Neural cell (in vitro differentiated cells): ENCODE data around the gene TNFRSF14. TPM values are rescaled to one million over a fixed set of nuclear protein-coding genes. Genes with fewer than 3 reads are reported as not detected.

Source experiments
- H2AFZ ChIP-seq: fragments of 200-600, 300-800 bp; sonication (generic), shearing (Covaris generic); 2 replicates; pipeline ENCODE4 v1.6.0; 2014; ENCODE audit warnings: low read depth, mild to moderate bottlenecking, antibody characterized with exemption, low read length, moderate library complexity
- H3F3A ChIP-seq: fragments of 200-600 bp; shearing (Covaris generic); 2 replicates; pipeline ENCODE4 v1.6.1; 2016; ENCODE audit warnings: mild to moderate bottlenecking, moderate library complexity, mixed read lengths, antibody characterized with exemption, low read length; ENCODE audit not compliant: insufficient read depth, poor library complexity, severe bottlenecking
- H3K27ac ChIP-seq: fragments of 200-600, 300-800 bp; sonication (generic), shearing (Covaris generic); 2 replicates; pipeline ENCODE4 v1.5.1; 2014; ENCODE audit warnings: mild to moderate bottlenecking, low read length, moderate library complexity
- H3K27me3 ChIP-seq: fragments of 300-800, 200-600 bp; sonication (generic), shearing (Covaris generic); 2 replicates; pipeline ENCODE4 v1.6.0; 2014; ENCODE audit warnings: mild to moderate bottlenecking, low read depth, low read length, moderate library complexity; ENCODE audit not compliant: insufficient read depth
- H3K36me3 ChIP-seq: fragments of 300-800, 200-600 bp; sonication (generic), shearing (Covaris generic); 2 replicates; pipeline ENCODE4 v1.5.1; 2014; ENCODE audit warnings: mild to moderate bottlenecking, antibody characterized with exemption, low read length, moderate library complexity; ENCODE audit not compliant: insufficient read depth
- H3K4me2 ChIP-seq: fragments of 300-800, 200-600 bp; sonication (generic), shearing (Covaris generic); 2 replicates; pipeline ENCODE4 v1.6.0; 2014; ENCODE audit warnings: mild to moderate bottlenecking, low read length
- H3K4me3 ChIP-seq: fragments of 300-800, 200-600 bp; sonication (generic), shearing (Covaris generic); 2 replicates; pipeline ENCODE4 v1.5.1; 2014; ENCODE audit warnings: mild to moderate bottlenecking, low read length, moderate library complexity
- H3K79me2 ChIP-seq: fragments of 200-600 bp; shearing (Covaris generic); replicated peaks from 2 replicates; pipeline ENCODE4 v1.6.0; 2014; ENCODE audit warnings: mild to moderate bottlenecking, low read length, moderate library complexity; ENCODE audit not compliant: insufficient read depth
- H3K9ac ChIP-seq: fragments of 300-800, 200-600 bp; sonication (generic), shearing (Covaris generic); 2 replicates; pipeline ENCODE4 v1.6.1; 2016; ENCODE audit warnings: mild to moderate bottlenecking, low read length, mixed read lengths
- H3K9me2 ChIP-seq: fragments of 200-600 bp; shearing (Covaris generic); 2 replicates; pipeline ENCODE4 v1.6.1; 2016; ENCODE audit warnings: mild to moderate bottlenecking, low read length, mixed read lengths; ENCODE audit not compliant: insufficient read depth
- H3K9me3 ChIP-seq: fragments of 200-600, 300-800 bp; sonication (generic), shearing (Covaris generic); 2 replicates; pipeline ENCODE4 v1.6.1; 2016; ENCODE audit warnings: mild to moderate bottlenecking, mixed run types, low read length, moderate library complexity, mixed read lengths
- H4K20me1 ChIP-seq: fragments of 200-600 bp; shearing (Covaris generic); 2 replicates; pipeline ENCODE4 v1.6.1; 2016; ENCODE audit warnings: mild to moderate bottlenecking, mixed run types; ENCODE audit not compliant: insufficient read depth
- EP300 ChIP-seq: fragments of 450-650 bp; conservative IDR thresholded peaks from 2 replicates; pipeline ENCODE4 v1.6.1; 2014; ENCODE audit warnings: antibody characterized with exemption, mild to moderate bottlenecking, moderate library complexity; ENCODE audit not compliant: poor library complexity, severe bottlenecking
- EZH2 ChIP-seq: fragments of 200-600, 300-800 bp; shearing (Covaris generic), sonication (generic); IDR thresholded peaks from 2 replicates; pipeline ENCODE4 v1.6.1; 2014; ENCODE audit warnings: antibody characterized with exemption, low read length, borderline replicate concordance, mild to moderate bottlenecking; ENCODE audit not compliant: insufficient read depth, poor library complexity, severe bottlenecking
- MXI1 ChIP-seq: fragments of 450-650 bp; conservative IDR thresholded peaks from 2 replicates; pipeline ENCODE4 v1.6.1; 2014; ENCODE audit warnings: antibody characterized with exemption, mild to moderate bottlenecking; ENCODE audit not compliant: poor library complexity, severe bottlenecking
- POLR2AphosphoS5 ChIP-seq: IDR thresholded peaks from 2 replicates; pipeline ENCODE4 v1.6.1; 2012
- RAD21 ChIP-seq: fragments of 450-650 bp; conservative IDR thresholded peaks from 2 replicates; pipeline ENCODE4 v1.6.1; 2014; ENCODE audit warnings: antibody characterized with exemption, mild to moderate bottlenecking, moderate library complexity
- SMC3 ChIP-seq: fragments of 450-650 bp; conservative IDR thresholded peaks from 2 replicates; pipeline ENCODE4 v1.6.1; 2014; ENCODE audit warnings: antibody characterized with exemption, mild to moderate bottlenecking, moderate library complexity; ENCODE audit not compliant: poor library complexity
- TAF1 ChIP-seq: IDR thresholded peaks from 2 replicates; pipeline ENCODE4 v1.6.1; 2012; ENCODE audit warnings: low read depth
- polyA plus RNA-seq: library from polyadenylated mRNA; depleted of rRNA; stranded (reverse); fragments of >200 nt; gene quantifications from 2 replicates; pipeline ENCODE4 v1.2.3, GENCODE V29; 2014
- TF ChIP-seq, protein P1 (sequence below): IDR thresholded peaks from 2 replicates; pipeline ENCODE4 v1.6.1; 2012; ENCODE audit warnings: borderline replicate concordance
- TF ChIP-seq, protein P2 (sequence below): fragments of 450-650 bp; IDR thresholded peaks from 2 replicates; pipeline ENCODE4 v1.5.1; 2014; ENCODE audit warnings: antibody characterized with exemption, mild to moderate bottlenecking, moderate library complexity; ENCODE audit not compliant: poor library complexity, severe bottlenecking

The TNFRSF14 gene
- polyA plus RNA-seq, 1 donor from 2014 or later, result 1.1 TPM

DNA sequence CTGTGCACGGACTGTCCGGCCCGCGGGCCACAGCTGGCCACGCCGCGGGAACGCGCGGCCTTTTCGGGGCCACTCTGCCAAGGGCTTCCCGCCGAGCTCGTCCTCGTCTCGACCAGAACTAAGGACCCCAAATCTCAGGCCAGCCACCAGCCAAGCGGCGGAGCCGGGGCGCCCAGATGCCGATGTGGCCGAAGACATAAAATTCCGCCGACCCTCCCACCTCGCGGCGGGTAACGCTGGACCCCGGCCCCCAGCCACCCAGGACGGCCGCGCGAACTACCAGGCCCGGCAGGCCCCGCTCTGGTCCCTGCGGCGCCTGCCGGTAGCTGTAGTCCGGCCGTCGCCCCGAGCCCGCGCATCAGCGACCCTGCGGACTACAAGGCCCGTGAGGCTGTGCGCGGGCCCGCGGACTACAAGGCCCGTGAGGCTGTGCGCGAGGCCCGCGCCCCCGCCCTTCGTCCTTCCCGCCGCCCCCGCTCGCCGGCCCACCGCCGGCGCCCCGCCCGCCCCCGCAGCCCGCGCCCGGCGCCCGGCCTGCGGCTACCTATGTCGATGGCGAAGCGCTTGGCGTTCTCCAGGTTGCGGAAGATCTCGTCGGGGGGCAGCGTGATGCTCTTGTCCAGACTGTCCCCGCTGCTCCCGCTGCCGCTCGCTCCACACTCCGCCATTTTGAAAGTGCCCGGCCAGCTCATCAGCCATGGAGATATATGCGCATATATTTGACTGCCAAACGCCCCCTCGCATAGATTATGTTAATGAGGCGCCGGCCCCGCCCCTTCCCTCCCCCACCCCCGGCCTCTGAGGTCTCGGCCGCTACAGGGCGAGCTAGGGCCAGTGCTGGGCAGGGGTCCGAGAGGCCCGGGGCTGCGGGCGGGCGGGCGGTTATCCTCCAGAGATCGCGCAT is 30.0 kb upstream of the TNFRSF14 start, which contains the start of gene PANK4:
Gene PANK4, minus strand, starts transcription at position 677 of the 904 bp plus-strand sequence. Its CDS starts 9 bp downstream, at position 668.
- H3F3A ChIP-seq, result no peaks in the 10 kb centered on the region
- H3K4me3 ChIP-seq, result peak within 1 kb of the TSS; percentile 89
- H3K27me3 ChIP-seq, result no peaks in the 10 kb centered on the region
- H4K20me1 ChIP-seq, result peaks cover 10% of the 10 kb centered on the region
- H3K9ac ChIP-seq, result peak within 1 kb of the TSS; percentile 79
- no peaks in the 10 kb centered on the region for H3K36me3 ChIP-seq
- no peaks in the 10 kb centered on the region for H3K9me3 ChIP-seq
- no peaks in the 10 kb centered on the region for H3K9me2 ChIP-seq
- H3K27ac ChIP-seq, result peak within 1 kb of the TSS; percentile 63
- TF ChIP-seq, protein P1, sequence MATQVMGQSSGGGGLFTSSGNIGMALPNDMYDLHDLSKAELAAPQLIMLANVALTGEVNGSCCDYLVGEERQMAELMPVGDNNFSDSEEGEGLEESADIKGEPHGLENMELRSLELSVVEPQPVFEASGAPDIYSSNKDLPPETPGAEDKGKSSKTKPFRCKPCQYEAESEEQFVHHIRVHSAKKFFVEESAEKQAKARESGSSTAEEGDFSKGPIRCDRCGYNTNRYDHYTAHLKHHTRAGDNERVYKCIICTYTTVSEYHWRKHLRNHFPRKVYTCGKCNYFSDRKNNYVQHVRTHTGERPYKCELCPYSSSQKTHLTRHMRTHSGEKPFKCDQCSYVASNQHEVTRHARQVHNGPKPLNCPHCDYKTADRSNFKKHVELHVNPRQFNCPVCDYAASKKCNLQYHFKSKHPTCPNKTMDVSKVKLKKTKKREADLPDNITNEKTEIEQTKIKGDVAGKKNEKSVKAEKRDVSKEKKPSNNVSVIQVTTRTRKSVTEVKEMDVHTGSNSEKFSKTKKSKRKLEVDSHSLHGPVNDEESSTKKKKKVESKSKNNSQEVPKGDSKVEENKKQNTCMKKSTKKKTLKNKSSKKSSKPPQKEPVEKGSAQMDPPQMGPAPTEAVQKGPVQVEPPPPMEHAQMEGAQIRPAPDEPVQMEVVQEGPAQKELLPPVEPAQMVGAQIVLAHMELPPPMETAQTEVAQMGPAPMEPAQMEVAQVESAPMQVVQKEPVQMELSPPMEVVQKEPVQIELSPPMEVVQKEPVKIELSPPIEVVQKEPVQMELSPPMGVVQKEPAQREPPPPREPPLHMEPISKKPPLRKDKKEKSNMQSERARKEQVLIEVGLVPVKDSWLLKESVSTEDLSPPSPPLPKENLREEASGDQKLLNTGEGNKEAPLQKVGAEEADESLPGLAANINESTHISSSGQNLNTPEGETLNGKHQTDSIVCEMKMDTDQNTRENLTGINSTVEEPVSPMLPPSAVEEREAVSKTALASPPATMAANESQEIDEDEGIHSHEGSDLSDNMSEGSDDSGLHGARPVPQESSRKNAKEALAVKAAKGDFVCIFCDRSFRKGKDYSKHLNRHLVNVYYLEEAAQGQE, result peak; percentile 65
- TF ChIP-seq TAF1 (peak; percentile 52), MXI1 (peak; percentile 64), EP300 (no peak), POLR2AphosphoS5 (peak; percentile 96), EZH2 (no peak), RAD21 (peak; percentile 11), SMC3 (peak; percentile 41)
- TF ChIP-seq, protein P2, sequence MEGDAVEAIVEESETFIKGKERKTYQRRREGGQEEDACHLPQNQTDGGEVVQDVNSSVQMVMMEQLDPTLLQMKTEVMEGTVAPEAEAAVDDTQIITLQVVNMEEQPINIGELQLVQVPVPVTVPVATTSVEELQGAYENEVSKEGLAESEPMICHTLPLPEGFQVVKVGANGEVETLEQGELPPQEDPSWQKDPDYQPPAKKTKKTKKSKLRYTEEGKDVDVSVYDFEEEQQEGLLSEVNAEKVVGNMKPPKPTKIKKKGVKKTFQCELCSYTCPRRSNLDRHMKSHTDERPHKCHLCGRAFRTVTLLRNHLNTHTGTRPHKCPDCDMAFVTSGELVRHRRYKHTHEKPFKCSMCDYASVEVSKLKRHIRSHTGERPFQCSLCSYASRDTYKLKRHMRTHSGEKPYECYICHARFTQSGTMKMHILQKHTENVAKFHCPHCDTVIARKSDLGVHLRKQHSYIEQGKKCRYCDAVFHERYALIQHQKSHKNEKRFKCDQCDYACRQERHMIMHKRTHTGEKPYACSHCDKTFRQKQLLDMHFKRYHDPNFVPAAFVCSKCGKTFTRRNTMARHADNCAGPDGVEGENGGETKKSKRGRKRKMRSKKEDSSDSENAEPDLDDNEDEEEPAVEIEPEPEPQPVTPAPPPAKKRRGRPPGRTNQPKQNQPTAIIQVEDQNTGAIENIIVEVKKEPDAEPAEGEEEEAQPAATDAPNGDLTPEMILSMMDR, result peak; percentile 18
- no peak within 1 kb of the TSS for H2AFZ ChIP-seq
- peak within 1 kb of the TSS; percentile 84 for H3K4me2 ChIP-seq
- peaks cover 50% of the 10 kb centered on the region for H3K79me2 ChIP-seq

DNA sequence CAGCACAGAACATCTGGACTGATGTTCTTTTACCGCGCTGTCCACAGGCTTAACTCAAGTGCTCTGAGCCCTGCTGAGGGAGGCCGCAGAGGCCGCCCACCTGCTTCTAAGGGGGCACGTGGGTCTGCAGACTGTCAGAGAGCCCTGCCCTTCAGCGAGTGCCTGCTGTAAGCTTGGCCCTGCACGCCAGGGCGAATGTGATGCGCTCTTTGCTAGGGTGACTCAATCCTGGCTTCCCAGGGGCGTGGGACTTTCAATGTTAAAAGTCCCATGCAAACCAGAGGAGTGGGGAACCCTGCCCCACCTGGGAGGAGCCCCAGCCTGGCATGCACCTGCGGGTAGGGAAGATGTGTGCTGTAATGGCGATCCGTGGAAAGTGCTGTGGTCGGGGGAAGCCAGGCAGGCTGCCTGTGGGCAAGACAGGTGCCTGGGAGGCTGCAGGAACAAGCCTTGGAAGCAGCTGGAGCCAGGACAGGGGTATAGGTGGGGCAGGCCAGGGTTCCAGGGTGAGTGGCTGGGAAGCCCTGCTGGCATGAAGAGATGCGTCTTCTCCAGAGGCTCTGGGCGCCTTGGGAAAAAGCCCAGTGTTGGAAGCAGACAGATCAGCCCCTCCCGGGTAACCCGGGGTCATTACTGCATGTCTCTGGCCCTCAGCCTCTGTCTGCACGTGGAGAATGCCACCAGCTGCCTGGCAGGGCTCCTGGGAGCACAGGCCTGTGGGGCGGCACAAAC is 29.2 kb upstream of the TNFRSF14 start:
- TF ChIP-seq RAD21, result no peak
- no peak for TF ChIP-seq MXI1
- TF ChIP-seq TAF1, result no peak
- TF ChIP-seq EZH2, result no peak
- no peak for TF ChIP-seq EP300
- TF ChIP-seq, protein P2, result no peak
- TF ChIP-seq, protein P1, result no peak
- no peak for TF ChIP-seq SMC3
- no peak for TF ChIP-seq POLR2AphosphoS5
- peaks cover 10% of the 10 kb centered on the region for H4K20me1 ChIP-seq

More for the DNA sequence above, 29.2 kb upstream of the TNFRSF14 start:
- no peaks in the 10 kb centered on the region for H3F3A ChIP-seq
- no peaks in the 10 kb centered on the region for H3K9me2 ChIP-seq
- H3K9ac ChIP-seq, result peak overlapping the region; percentile 64
- no peaks in the 10 kb centered on the region for H3K27me3 ChIP-seq
- H3K9me3 ChIP-seq, result no peaks in the 10 kb centered on the region
- H3K36me3 ChIP-seq, result no peaks in the 10 kb centered on the region
- H3K4me2 ChIP-seq, result no peak overlapping the region
- H3K79me2 ChIP-seq, result peaks cover 54% of the 10 kb centered on the region
- peak overlapping the region; percentile 89 for H3K4me3 ChIP-seq
- peak overlapping the region; percentile 63 for H3K27ac ChIP-seq
- H2AFZ ChIP-seq, result no peak overlapping the region
